OCI-M1 (cell line): Measurements from ENCODE around the gene MYOCD.

Experiments used
- DNase-seq: peaks from one replicate; lab custom pipeline; 2025; lab: John Stamatoyannopoulos, UW

MYOCD gene

DNA sequence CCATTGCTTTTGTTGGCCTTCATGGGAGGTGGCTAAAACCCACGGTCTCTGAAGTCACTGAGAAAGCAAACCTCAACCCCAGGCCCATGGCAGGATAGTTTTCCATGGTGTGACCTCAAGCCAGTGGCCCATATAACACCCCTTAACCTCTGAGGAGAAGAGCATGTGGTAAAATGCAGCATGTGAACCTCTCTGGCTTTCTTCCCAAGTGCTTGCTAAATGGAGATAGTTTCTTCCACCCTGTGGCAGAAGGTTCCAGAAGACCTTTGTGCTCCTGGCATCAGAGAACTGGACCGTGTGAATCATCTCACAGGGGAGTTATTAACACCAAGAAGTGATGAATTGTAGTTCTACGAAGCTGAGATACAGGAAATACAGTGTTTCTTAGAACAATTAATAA, 47.3 kb downstream of the MYOCD start:
- no peak for DNase-seq

GRCh38 chr17:12719948-12720347, 54.3 kb downstream of the MYOCD start:
- DNase-seq: no peak

- no peak for DNase-seq
Measured at GRCh38 chr17:12721581-12721980, 55.9 kb downstream of the MYOCD start.

DNA sequence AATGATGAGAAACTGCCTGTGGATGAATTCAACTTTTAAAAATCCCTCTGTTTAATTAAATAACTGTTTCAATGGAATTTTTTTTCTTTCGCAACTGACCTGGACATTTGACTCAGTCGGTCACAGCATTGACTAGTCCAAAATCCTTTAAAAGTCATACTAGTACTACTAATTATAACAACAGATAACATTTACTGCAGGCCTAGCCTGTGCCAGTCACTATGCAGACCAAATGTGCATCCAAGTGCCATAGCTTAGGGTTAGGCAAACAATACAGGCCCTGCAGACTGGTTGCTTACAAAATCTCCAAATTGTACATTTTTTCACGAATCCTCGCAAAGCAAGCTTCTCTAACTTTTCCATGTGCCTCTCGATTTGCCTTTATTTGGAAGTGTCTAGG, 56.6 kb downstream of the MYOCD start:
- no peak for DNase-seq

- DNase-seq: no peak
Measured at GRCh38 chr17:12726131-12726530, 60.4 kb downstream of the MYOCD start.

DNA sequence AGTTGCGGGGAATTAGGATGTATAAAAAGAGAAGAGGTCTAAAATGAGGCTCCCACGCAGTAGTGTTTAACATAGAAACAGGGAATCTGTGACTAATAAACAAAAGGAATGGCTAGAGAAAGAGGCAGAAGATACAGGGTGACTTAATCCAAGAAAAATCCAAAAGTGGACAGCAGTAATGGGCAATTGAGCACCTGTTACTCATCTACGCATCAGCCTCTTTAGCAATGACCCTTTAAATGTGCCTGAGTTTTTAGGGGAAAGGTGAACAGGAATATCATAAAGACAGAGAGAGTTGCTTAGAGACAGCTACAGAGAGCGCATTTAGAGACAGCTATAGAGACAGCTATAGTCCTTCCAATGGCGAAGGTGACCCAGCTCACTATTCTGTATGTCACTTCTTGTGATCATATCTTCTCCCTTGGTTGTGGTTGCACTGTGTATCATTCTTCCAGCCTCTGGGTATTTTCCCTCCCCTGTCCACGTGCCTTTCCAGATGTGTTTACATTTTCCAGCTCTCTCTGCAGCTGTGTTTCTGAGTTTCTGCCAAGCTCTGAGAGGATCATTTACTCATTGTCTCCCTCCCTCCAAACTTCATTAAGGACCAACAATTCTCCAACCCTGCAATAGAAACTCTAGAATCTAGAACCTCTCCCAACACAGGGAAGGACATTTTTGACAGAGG, 61.5 kb downstream of the MYOCD start:
- DNase-seq: no peak

- DNase-seq: peak; percentile 25
Measured at GRCh38 chr17:12727881-12728280, 62.2 kb downstream of the MYOCD start.

GRCh38 chr17:12729086-12729485, 63.4 kb downstream of the MYOCD start:
- no peak for DNase-seq

GRCh38 chr17:12730421-12730820, 64.7 kb downstream of the MYOCD start:
- DNase-seq: no peak

DNA sequence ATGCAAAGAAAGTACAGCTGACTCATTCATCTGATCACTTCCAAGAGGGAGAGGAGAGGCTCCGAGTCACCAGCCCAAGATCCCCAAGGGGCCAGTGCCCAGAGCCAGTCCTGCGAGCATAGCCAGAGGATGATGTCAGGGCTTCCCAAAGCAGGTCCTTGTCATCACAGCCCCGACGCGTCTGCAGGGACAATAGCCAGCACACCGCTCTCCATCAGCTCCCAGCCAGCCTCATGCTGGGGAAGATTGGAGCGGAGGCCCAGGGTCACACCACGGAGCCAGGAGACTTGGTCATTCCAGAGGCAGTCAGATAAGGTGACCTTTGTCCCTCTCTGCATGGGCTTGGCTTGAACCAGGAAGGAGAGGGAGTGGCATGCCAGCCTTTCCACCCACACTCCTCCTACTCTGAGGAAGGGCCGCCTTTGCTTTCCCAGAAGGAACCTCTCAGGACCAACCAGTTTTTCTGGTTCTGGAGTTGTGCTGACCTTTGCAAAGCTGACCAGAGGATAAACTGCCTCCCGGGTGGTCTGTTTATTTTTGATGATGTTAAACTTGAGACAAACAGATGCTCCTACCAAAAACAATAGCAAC, 65.3 kb downstream of the MYOCD start:
- no peak for DNase-seq

GRCh38 chr17:12731839-12732238, 66.1 kb downstream of the MYOCD start:
- no peak for DNase-seq

- DNase-seq: no peak
Measured at GRCh38 chr17:12732366-12732765, 66.7 kb downstream of the MYOCD start.

DNA sequence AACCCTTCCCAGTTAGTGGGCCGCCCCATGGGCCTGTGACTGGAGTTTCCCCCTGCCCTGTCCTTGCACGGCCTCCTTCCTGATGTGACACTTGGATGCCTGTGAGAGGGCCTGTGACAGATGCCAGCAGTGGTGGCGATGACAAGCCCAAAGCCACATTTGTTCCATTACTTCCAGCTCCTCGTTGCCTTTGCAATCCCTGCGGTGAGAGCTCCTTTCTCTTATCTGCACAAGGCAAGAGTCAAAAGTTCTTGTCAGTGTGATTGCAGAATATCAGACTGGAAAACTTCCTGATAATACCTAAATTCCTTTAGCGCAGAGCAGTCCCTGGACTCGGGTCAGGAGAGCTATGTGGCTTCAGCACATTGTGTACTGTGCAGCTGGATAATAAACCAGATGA, 69.2 kb downstream of the MYOCD start:
- DNase-seq: no peak

GRCh38 chr17:12735517-12735916, 69.8 kb downstream of the MYOCD start:
- no peak for DNase-seq

DNA sequence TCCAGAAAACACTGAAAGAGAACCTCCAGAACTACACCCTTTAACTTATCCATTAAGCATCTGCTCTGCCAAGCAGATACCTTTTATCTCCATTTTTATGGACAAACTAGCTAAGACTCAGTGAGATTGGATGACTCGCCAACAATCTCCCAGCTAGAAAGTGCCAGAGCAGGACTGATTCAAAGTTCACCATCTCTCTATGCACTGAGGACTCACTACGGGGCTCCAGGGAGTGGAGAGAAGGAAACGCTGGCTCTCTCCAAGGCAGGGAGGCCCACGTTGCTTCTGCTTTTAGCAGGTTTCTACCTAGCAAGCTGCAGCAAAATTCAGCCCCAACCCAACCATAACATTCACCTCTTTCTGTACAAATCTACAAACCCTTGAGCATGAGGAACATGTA, 70.8 kb downstream of the MYOCD start:
- DNase-seq: no peak

DNA sequence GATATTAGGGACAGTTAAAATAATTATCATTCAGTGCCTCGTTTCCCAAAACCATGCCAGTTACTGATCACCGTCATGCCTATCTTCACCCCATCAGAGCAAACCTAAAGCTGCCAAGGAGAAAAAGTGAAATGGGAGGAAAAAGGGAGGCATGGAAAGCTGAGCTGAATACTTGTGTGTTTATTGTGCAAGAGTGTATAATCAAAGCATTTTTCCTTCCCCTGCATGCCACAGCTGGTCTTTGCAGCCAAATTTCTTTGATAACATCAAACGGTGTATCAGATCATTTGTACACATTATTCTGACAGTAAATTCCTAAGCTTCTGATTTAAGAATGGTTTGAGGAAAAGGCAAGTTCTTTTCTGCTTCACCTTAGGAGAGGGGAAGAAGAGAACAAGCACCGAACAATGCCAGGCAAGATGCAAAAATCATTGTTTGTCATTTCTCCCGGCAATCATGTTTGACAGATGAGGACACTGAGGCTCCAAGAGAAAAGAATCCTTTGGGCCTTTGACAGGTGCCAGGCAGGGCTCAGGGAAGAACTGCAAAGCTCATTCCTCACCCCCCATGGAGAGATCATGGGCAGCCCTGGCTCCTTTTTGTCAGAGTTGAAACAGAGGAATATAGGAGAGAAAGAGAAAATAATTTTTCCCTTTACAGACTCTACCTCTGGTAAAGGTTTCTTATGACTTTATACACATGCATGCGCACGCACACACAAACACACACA, 72.2 kb downstream of the MYOCD start:
- DNase-seq: no peak

- no peak for DNase-seq
Measured at GRCh38 chr17:12738624-12739023, 72.9 kb downstream of the MYOCD start.

- no peak for DNase-seq
Measured at GRCh38 chr17:12739500-12739899, 73.8 kb downstream of the MYOCD start.

- no peak for DNase-seq
Measured at GRCh38 chr17:12743046-12743445, 77.4 kb downstream of the MYOCD start.

- no peak for DNase-seq
Measured at GRCh38 chr17:12744298-12744697, 78.6 kb downstream of the MYOCD start.

GRCh38 chr17:12744786-12745185, 79.1 kb downstream of the MYOCD start:
- DNase-seq: no peak

DNA sequence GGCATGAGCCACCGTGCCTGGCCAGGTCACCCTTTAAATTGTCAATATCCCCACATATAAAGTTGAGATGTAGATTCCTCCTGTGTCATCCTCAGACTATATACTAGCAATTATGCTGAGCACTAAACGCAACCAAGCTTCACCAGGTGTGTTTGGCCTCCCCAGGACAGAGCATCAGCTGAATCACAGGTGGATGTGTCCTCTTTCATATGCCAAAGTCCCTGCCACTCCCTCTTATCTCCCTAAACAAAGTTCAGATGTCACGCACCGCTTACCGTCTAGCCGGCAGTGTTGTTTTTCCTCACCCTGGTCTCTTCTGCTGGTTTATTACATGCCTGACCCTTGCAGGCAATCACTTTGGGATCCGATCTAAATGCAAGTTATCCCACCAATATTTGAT, 79.8 kb downstream of the MYOCD start:
- DNase-seq: no peak

GRCh38 chr17:12756786-12757185, 91.1 kb downstream of the MYOCD start:
- DNase-seq: no peak
